Natural killer cell treated with Interleukin-12 subunit alpha and Interleukin-12 subunit beta and Interleukin-15 and Interleukin-18, amount 100 ng/mL, for 72 hours (primary cell): Measurements from ENCODE around the gene OPRL1. TPM values are rescaled to one million over a fixed set of nuclear protein-coding genes. Genes with fewer than 3 reads are reported as not detected.

ENCODE experiments used
- ATAC-seq, 2 donors: fragments of 150-1000 bp; cut with Tn5 transposase in 1 of 2; sonication (Bioruptor Pico), chemical (Tn5 transposase) in 1 of 2; 2 replicates each; pipeline ENCODE4 v1.10.0; 2021
- DNase-seq: peaks from one replicate; pipeline ENCODE4 v3.0.0; 2022; ENCODE audit warnings: low spot score
- H3K27ac Mint-ChIP-seq, 2 donors: 1 replicate in 1 of 2; 2 replicates in 1 of 2; pipeline ENCODE4 v1.8.0; 2022; ENCODE audit warnings: mixed read lengths in 2 of 2, mild to moderate bottlenecking in 1 of 2, moderate library complexity in 1 of 2
- H3K27me3 Mint-ChIP-seq, 2 donors: 1 replicate in 1 of 2; 2 replicates in 1 of 2; pipeline ENCODE4 v1.8.0; 2022; ENCODE audit warnings: mixed read lengths in 2 of 2
- H3K36me3 Mint-ChIP-seq: one replicate; pipeline ENCODE4 v1.8.0; 2022; ENCODE audit warnings: mixed read lengths
- H3K4me1 Mint-ChIP-seq, 2 donors: 1 replicate in 1 of 2; 2 replicates in 1 of 2; pipeline ENCODE4 v1.8.0; 2022; ENCODE audit warnings: low read depth in 2 of 2, mixed read lengths in 2 of 2, mild to moderate bottlenecking in 1 of 2
- H3K4me3 Mint-ChIP-seq: one replicate; pipeline ENCODE4 v1.8.0; 2022; ENCODE audit warnings: mixed read lengths
- H3K9me3 Mint-ChIP-seq: 2 replicates; pipeline ENCODE4 v1.8.0; 2022; ENCODE audit warnings: mixed read lengths
- total RNA-seq, 2 donors: library from RNA; stranded (reverse); gene quantifications; one replicate each; pipeline ENCODE4 v1.2.3, GENCODE V29; 2022

Gene OPRL1
- total RNA-seq, 2 donors from 2014 or later: 0.12 to 0.20 TPM

- H3K36me3 Mint-ChIP-seq: no peaks in the 10 kb centered on the region
- no peak for ATAC-seq
- peaks cover 35 to 36% of the 10 kb centered on the region in 2 donors for H3K4me1 Mint-ChIP-seq
- no peaks in the 10 kb centered on the region for H3K27me3 Mint-ChIP-seq
- no peak overlapping the region for H3K4me3 Mint-ChIP-seq
- H3K27ac Mint-ChIP-seq: no peak overlapping the region
- no peak for DNase-seq
- H3K9me3 Mint-ChIP-seq: no peaks in the 10 kb centered on the region
Measured at GRCh38 chr20:64067733-64068307, 12.1 kb upstream of the OPRL1 start.

GRCh38 chr20:64068386-64069208 lies 11.3 kb upstream of the OPRL1 start:
- H3K27me3 Mint-ChIP-seq: no peaks in the 10 kb centered on the region
- ATAC-seq (no peak), DNase-seq (no peak)
- H3K9me3 Mint-ChIP-seq: no peaks in the 10 kb centered on the region
- H3K4me1 Mint-ChIP-seq: peaks cover 35% of the 10 kb centered on the region in 2 donors
- no peaks in the 10 kb centered on the region for H3K36me3 Mint-ChIP-seq
- no peak overlapping the region for H3K4me3 Mint-ChIP-seq
- no peak overlapping the region for H3K27ac Mint-ChIP-seq

- ATAC-seq: no peak
- DNase-seq: no peak
- Mint-ChIP-seq H3K4me1 (peaks cover 29 to 30% of the 10 kb centered on the region in 2 donors), H3K36me3 (no peaks in the 10 kb centered on the region), H3K4me3 (no peak overlapping the region), H3K27me3 (no peaks in the 10 kb centered on the region), H3K27ac (no peak overlapping the region), H3K9me3 (no peaks in the 10 kb centered on the region)
Measured at GRCh38 chr20:64069209-64069613, 10.7 kb upstream of the OPRL1 start.

DNA sequence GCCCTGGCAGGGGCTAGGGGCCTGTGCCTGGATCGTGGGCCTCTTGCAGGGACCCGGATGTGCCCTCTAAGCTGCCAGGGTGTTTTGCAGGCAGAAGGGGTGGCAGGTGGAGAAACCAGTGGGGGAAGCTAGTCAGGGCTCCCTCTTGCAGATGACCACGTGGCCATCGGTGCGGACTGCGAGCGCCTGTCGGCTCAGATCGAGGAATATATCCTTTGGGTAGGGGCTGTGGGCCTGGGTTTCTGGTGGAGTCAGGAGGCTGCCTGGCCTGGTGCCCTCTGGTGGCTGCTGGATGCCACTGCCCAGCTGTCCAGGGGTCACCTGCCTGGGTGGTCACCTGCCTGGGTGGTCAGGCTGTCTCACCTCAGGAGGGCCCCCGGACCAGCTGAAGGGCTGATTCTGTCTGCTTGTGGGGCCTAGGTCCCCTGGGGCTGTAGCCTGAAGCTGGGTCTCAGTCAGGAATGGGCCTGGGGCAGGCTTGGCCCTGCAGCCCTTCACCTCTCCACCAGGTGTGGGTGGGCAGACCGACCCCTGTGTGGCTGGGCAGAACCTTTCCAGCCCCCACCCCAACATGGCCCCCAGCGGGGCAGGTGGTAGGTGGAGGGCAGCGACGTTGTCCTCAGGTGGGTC lies 10.2 kb upstream of the OPRL1 start:
- H3K36me3 Mint-ChIP-seq: no peaks in the 10 kb centered on the region
- no peaks in the 10 kb centered on the region for H3K27me3 Mint-ChIP-seq
- DNase-seq: no peak
- H3K4me1 Mint-ChIP-seq: peaks cover 24 to 26% of the 10 kb centered on the region in 2 donors
- no peak for ATAC-seq
- no peaks in the 10 kb centered on the region for H3K9me3 Mint-ChIP-seq
- H3K4me3 Mint-ChIP-seq: no peak overlapping the region
- no peak overlapping the region for H3K27ac Mint-ChIP-seq

DNA sequence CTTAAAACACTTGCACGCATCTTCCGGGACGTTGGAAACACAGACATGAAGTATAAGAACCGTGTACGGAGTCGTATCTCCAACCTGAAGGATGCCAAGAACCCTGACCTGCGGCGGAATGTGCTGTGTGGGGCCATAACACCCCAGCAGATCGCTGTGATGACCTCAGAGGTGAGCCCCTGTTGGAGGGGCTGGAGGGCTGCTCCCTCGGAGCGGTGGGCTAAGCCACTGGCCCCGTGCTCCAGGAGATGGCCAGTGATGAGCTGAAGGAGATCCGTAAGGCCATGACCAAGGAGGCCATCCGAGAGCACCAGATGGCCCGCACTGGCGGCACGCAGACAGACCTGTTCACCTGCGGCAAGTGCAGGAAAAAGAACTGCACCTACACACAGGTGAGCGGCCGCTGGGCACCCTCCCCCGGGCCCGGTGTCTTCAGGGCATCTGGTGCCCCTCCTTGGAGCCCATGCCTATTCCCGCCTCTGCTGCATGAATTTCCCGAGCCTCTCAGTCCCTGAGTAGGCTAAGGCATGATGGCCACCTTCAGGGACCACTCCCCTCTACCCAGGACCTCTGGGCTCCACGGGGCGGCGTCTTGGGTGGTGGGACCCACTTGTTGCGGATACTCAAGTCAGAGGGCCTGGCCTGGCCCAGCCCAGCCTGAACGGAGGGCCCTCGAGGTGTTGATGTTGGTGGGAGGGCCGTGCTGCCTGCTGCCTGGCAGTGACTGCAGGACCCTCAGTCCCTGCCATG lies 9.5 kb upstream of the OPRL1 start:
- Mint-ChIP-seq H3K36me3 (no peaks in the 10 kb centered on the region), H3K27ac (no peak overlapping the region), H3K9me3 (no peaks in the 10 kb centered on the region), H3K4me3 (no peak overlapping the region), H3K4me1 (peaks cover 18 to 22% of the 10 kb centered on the region in 2 donors), H3K27me3 (no peaks in the 10 kb centered on the region)
- no peak for ATAC-seq
- no peak for DNase-seq

- Mint-ChIP-seq H3K36me3 (no peaks in the 10 kb centered on the region), H3K27ac (peak overlapping the region in 1 of 2 donors; percentile 66), H3K27me3 (no peaks in the 10 kb centered on the region), H3K9me3 (no peaks in the 10 kb centered on the region), H3K4me3 (no peak overlapping the region), H3K4me1 (peaks cover 8 to 12% of the 10 kb centered on the region in 2 donors)
- no peak for ATAC-seq
- DNase-seq: no peak
Measured at GRCh38 chr20:64071341-64072332, 8.2 kb upstream of the OPRL1 start.

- Mint-ChIP-seq H3K27me3 (no peaks in the 10 kb centered on the region), H3K36me3 (no peaks in the 10 kb centered on the region)
Measured at GRCh38 chr20:64072498-64073063, 7.3 kb upstream of the OPRL1 start.

GRCh38 chr20:64073476-64074183 lies 6.3 kb upstream of the OPRL1 start:
- no peaks in the 10 kb centered on the region for H3K27me3 Mint-ChIP-seq
- H3K4me3 Mint-ChIP-seq: no peak overlapping the region
- no peaks in the 10 kb centered on the region for H3K36me3 Mint-ChIP-seq
- H3K9me3 Mint-ChIP-seq: no peaks in the 10 kb centered on the region
- DNase-seq (no peak), ATAC-seq (no peak)
- no peak overlapping the region for H3K27ac Mint-ChIP-seq
- H3K4me1 Mint-ChIP-seq: peaks cover 5 to 7% of the 10 kb centered on the region in 2 donors

More at GRCh38 chr20:64072498-64073063, 7.3 kb upstream of the OPRL1 start:
- Mint-ChIP-seq H3K4me1 (peaks cover under 1 to 7% of the 10 kb centered on the region in 2 donors), H3K27ac (peak overlapping the region in 1 of 2 donors; percentile 66), H3K4me3 (no peak overlapping the region), H3K9me3 (no peaks in the 10 kb centered on the region)
- ATAC-seq (no peak), DNase-seq (no peak)

DNA sequence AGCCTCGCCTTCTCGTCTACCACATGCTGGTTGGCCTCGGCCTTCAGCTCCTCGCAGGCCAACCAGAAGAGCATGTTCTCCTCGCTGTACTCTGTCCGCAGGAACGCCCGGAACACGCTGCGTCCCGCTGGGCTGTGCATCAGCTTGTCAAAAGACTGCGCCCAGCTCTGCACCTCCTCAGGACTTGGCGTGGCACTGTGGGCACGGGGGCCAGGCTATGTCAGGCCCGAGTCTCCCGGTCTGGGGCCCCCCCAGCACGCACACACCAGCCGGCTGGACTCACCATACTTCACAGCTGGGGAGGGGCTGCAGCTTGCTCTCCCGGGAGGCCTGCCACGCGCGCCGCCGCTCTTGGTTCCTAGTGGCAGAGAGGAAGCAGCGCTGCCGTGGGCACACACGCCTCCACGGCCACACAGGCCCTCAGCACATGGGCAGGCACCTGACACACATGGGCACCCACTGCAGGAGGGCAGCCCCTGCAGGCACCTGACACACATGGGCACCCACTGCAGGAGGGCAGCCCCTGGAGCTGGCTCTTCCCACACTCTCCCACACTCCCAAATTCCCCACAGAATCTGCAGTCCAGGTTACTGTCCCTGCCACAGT lies 5.6 kb upstream of the OPRL1 start:
- no peaks in the 10 kb centered on the region for H3K9me3 Mint-ChIP-seq
- no peak for ATAC-seq
- H3K4me1 Mint-ChIP-seq: peaks cover 5 to 11% of the 10 kb centered on the region in 2 donors
- no peak overlapping the region for H3K27ac Mint-ChIP-seq
- no peaks in the 10 kb centered on the region for H3K27me3 Mint-ChIP-seq
- no peak for DNase-seq
- no peaks in the 10 kb centered on the region for H3K36me3 Mint-ChIP-seq
- no peak overlapping the region for H3K4me3 Mint-ChIP-seq

DNA sequence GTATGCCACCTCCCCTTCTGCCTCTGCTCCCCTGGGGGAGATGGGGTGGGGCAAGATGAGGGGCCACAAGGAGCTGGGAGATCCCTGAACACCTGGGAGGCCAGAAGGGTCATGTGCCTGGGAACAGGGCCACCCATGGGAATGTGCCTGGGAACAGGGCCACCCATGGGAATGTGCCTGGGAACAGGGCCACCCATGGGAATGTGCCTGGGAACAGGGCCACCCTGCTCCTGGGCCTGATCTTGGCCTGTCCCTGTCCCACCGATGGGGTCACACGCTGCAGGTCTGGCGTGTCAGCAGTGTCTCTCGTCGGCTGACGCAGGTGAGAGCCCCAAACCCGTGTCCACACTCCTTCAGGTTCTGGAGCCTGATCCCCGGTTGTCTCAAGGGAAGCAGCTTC lies 4.9 kb upstream of the OPRL1 start:
- no peak overlapping the region for H3K27ac Mint-ChIP-seq
- no peaks in the 10 kb centered on the region for H3K36me3 Mint-ChIP-seq
- DNase-seq (no peak), ATAC-seq (no peak)
- H3K9me3 Mint-ChIP-seq: no peaks in the 10 kb centered on the region
- H3K4me3 Mint-ChIP-seq: no peak overlapping the region
- H3K4me1 Mint-ChIP-seq: peaks cover 5 to 11% of the 10 kb centered on the region in 2 donors
- H3K27me3 Mint-ChIP-seq: no peaks in the 10 kb centered on the region

DNA sequence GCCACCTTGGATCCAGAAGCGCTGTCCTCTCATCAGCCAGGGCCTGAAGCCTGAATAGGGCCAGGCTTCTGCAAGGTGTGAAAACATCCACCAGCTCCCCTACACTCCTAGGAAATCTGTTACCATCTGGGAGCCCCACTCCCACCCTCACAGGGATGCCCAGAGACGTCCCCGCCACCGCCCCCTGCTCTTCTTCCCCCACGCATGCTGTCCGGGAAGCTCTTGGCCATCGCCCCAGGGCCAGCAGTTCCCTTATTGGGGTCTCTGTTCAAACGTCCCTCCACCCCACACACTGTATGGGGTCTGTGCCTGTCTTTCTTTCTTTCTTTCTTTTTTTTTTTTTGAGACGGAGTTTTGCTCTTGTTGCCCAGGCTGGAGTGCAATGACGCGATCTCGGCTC lies 4.3 kb upstream of the OPRL1 start:
- Mint-ChIP-seq H3K9me3 (no peaks in the 10 kb centered on the region), H3K27me3 (no peaks in the 10 kb centered on the region), H3K36me3 (no peaks in the 10 kb centered on the region), H3K4me3 (no peak overlapping the region), H3K4me1 (peaks cover 5 to 13% of the 10 kb centered on the region in 2 donors), H3K27ac (peak overlapping the region in 1 of 2 donors; percentile 23)
- ATAC-seq: no peak
- DNase-seq: no peak
